ENCODE measurements around the gene PFKL.

- TF ChIP-seq REST (IDR thresholded peaks at IDR 0.05; ENCODE audit: low read depth) (no peak), RAD21 (IDR thresholded peaks at IDR 0.05; ENCODE audit: low read depth) (no peak), CREB1 (IDR thresholded peaks at IDR 0.05; ENCODE audit: low read depth) (no peak), MAX (IDR thresholded peaks at IDR 0.05) (no peak), TEAD4 (IDR thresholded peaks at IDR 0.05) (no peak), FOXM1 (IDR thresholded peaks at IDR 0.05; ENCODE audit: borderline replicate concordance, low read depth) (no peak), YY1 (IDR thresholded peaks at IDR 0.05; ENCODE audit: low read depth) (no peak), CEBPB (IDR thresholded peaks at IDR 0.05) (no peak), EGR1 (IDR thresholded peaks at IDR 0.05) (no peak), EP300 (IDR thresholded peaks at IDR 0.05; ENCODE audit: borderline replicate concordance) (no peak), TAF1 (IDR thresholded peaks at IDR 0.05; ENCODE audit: low read depth) (no peak), NFIC (IDR thresholded peaks at IDR 0.05) (no peak), TCF12 (IDR thresholded peaks at IDR 0.05; ENCODE audit: low read depth) (no peak), ZBTB7A (IDR thresholded peaks at IDR 0.05; ENCODE audit: low read depth) (no peak)
Measured at GRCh38 chr21:44303490-44303981, 3.7 kb downstream of the PFKL start.
